PC-9 (cell line): ENCODE measurements around the gene MBNL1. TPM values are rescaled to one million over a fixed set of nuclear protein-coding genes. Genes with fewer than 3 reads are reported as not detected.

ENCODE experiments used
- BruUV-seq: library from RNA; stranded (reverse); fragments of 400-500 nt; replicated peaks from 2 replicates; lab custom pipeline; 2021; lab: Mats Ljungman, UMichigan
- CTCF ChIA-PET: fragments of 300-600 bp; sonication (Branson Sonifier 250); formaldehyde crosslinking; loops from one replicate; lab custom pipeline; 2022; ENCODE audit warnings: antibody characterized with exemption; lab: Charles Lee
- POLR2A ChIA-PET: fragments of 300-600 bp; sonication (Branson Sonifier 250); formaldehyde crosslinking; loops from one replicate; lab custom pipeline; 2022; ENCODE audit warnings: antibody characterized with exemption; ENCODE audit not compliant: unreplicated experiment; lab: Charles Lee
- DNase-seq, 2 experiments: peaks; one replicate each; pipeline versions ENCODE4 v3.0.0 to v3.0.0-alpha.2; 2015 to 2022; ENCODE audit warnings: mixed read lengths in 1 of 2
- H2AFZ ChIP-seq: fragments of 200-600 bp; sonication (generic); 2 replicates; pipeline ENCODE4 v1.8.1; 2017; ENCODE audit warnings: antibody characterized with exemption
- H3F3A ChIP-seq: fragments of 200-600 bp; sonication (generic); 2 replicates; pipeline ENCODE4 v1.8.1; 2017; ENCODE audit warnings: antibody characterized with exemption, mild to moderate bottlenecking, low read depth; ENCODE audit not compliant: insufficient read depth
- H3K27ac ChIP-seq: fragments of 200-600 bp; sonication (generic); 2 replicates; pipeline ENCODE4 v1.6.1; 2016; ENCODE audit warnings: mixed run types
- H3K27me3 ChIP-seq: fragments of 200-600 bp; sonication (generic); 2 replicates; pipeline ENCODE4 v1.6.1; 2016; ENCODE audit warnings: low read depth, mixed run types; ENCODE audit not compliant: insufficient read depth
- H3K36me3 ChIP-seq: fragments of 200-600 bp; sonication (generic); 2 replicates; pipeline ENCODE4 v1.6.1; 2016; ENCODE audit warnings: low read depth, mixed run types
- H3K4me1 ChIP-seq: fragments of 200-600 bp; sonication (generic); replicated peaks from 2 replicates; pipeline ENCODE4 v1.6.1; 2016; ENCODE audit warnings: mixed run types; ENCODE audit not compliant: insufficient read depth
- H3K4me2 ChIP-seq: fragments of 200-600 bp; sonication (generic); 2 replicates; pipeline ENCODE4 v1.6.1; 2017; ENCODE audit warnings: mixed run types
- H3K4me3 ChIP-seq: fragments of 200-600 bp; sonication (generic); 2 replicates; pipeline ENCODE4 v1.6.1; 2016; ENCODE audit warnings: mixed run types
- H3K79me2 ChIP-seq: fragments of 200-600 bp; sonication (generic); 2 replicates; pipeline ENCODE4 v1.6.1; 2017; ENCODE audit warnings: low read depth, mixed run types
- H3K9me2 ChIP-seq: fragments of 200-600 bp; sonication (generic); 2 replicates; pipeline ENCODE4 v1.8.1; 2017; ENCODE audit warnings: mild to moderate bottlenecking; ENCODE audit not compliant: insufficient read depth
- H3K9me3 ChIP-seq: fragments of 200-600 bp; sonication (generic); 2 replicates; pipeline ENCODE4 v1.8.1; 2016; ENCODE audit warnings: low read depth; ENCODE audit not compliant: insufficient read depth
- H4K20me1 ChIP-seq: fragments of 200-600 bp; sonication (generic); 2 replicates; pipeline ENCODE4 v1.8.1; 2017; ENCODE audit not compliant: insufficient read depth
- CTCF ChIP-seq: fragments of 200-600 bp; sonication (generic); conservative IDR thresholded peaks from 2 replicates; pipeline ENCODE4 v1.6.1; 2017; ENCODE audit warnings: mixed run types, antibody characterized with exemption, mild to moderate bottlenecking, moderate library complexity
- EZH2 ChIP-seq: fragments of 200-600 bp; sonication (generic); IDR thresholded peaks from 2 replicates; pipeline ENCODE4 v1.8.0; 2017; ENCODE audit warnings: antibody characterized with exemption, low read depth
- intact Hi-C: fragments of 100-400 bp; cut with micrococcal nuclease; formaldehyde crosslinking; loops from one replicate; pipeline ENCODE4 v1.10.0; 2022; ENCODE audit not compliant: unreplicated experiment
- total RNA-seq: library from RNA; stranded (reverse); gene quantifications from 2 replicates; pipeline ENCODE4 v1.2.3, GENCODE V29; 2021

The MBNL1 gene
- total RNA-seq, 1 experiment from 2014 or later = 176 TPM

GRCh38 chr3:152486364-152486763 lies 217.6 kb downstream of the MBNL1 start:
- Histone ChIP-seq H2AFZ (peak overlapping the region; percentile 71), H3K9me3 (no peaks in the 10 kb centered on the region), H3K36me3 (no peaks in the 10 kb centered on the region), H3K4me2 (no peak overlapping the region), H3K27ac (no peak overlapping the region), H3K9me2 (0 out of 2 replicates have a peak, but pooled peaks cover 1% of the 10 kb centered on the region), H3K27me3 (no peaks in the 10 kb centered on the region), H3F3A (no peaks in the 10 kb centered on the region), H4K20me1 (no peaks in the 10 kb centered on the region), H3K4me3 (no peak overlapping the region), H3K79me2 (no peaks in the 10 kb centered on the region), H3K4me1 (no peaks in the 10 kb centered on the region)
- CTCF ChIA-PET = no interaction called here
- POLR2A ChIA-PET = no interaction called here
- intact Hi-C loops = no loop called here
- no TSS peak for BruUV-seq
- no peak for DNase-seq
- TF ChIP-seq CTCF (no peak), EZH2 (no peak)

GRCh38 chr3:152488449-152488848 lies 219.7 kb downstream of the MBNL1 start:
- no peak overlapping the region for H2AFZ ChIP-seq
- no peak for DNase-seq
- H3K9me2 ChIP-seq = peaks cover 6% of the 10 kb centered on the region; the same call in 1 of the 2 replicates
- no peaks in the 10 kb centered on the region for H3K4me1 ChIP-seq
- H3K36me3 ChIP-seq = no peaks in the 10 kb centered on the region
- no peak overlapping the region for H3K4me2 ChIP-seq
- TF ChIP-seq EZH2 = no peak
- no peak for TF ChIP-seq CTCF
- BruUV-seq = no TSS peak
- no peaks in the 10 kb centered on the region for H3F3A ChIP-seq
- H3K79me2 ChIP-seq = no peaks in the 10 kb centered on the region
- no peaks in the 10 kb centered on the region for H3K9me3 ChIP-seq
- no peak overlapping the region for H3K4me3 ChIP-seq
- ChIA-PET CTCF (no interaction called here), POLR2A (no interaction called here)
- no peaks in the 10 kb centered on the region for H3K27me3 ChIP-seq
- H3K27ac ChIP-seq = no peak overlapping the region
- intact Hi-C loops = no loop called here
- H4K20me1 ChIP-seq = no peaks in the 10 kb centered on the region

GRCh38 chr3:152491922-152492321 lies 223.2 kb downstream of the MBNL1 start:
- H3K4me1 ChIP-seq = no peaks in the 10 kb centered on the region
- peaks cover 6% of the 10 kb centered on the region; the same call in 1 of the 2 replicates for H3K9me2 ChIP-seq
- no peak overlapping the region for H3K4me3 ChIP-seq
- no peaks in the 10 kb centered on the region for H3K36me3 ChIP-seq
- no peaks in the 10 kb centered on the region for H4K20me1 ChIP-seq
- ChIA-PET POLR2A (interaction anchor here (0.6 kb wide), 1 partner anchor 1745 kb away, joined by 4 read pairs; no protein-coding TSS in a partner anchor), CTCF (no interaction called here)
- no peak for DNase-seq
- no peaks in the 10 kb centered on the region for H3K27me3 ChIP-seq
- H3K4me2 ChIP-seq = no peak overlapping the region
- H2AFZ ChIP-seq = peak overlapping the region; percentile 65; the same call in 1 of the 2 replicates
- intact Hi-C loops = no loop called here
- no TSS peak for BruUV-seq
- TF ChIP-seq EZH2 = no peak
- no peak for TF ChIP-seq CTCF
- no peaks in the 10 kb centered on the region for H3K9me3 ChIP-seq
- H3F3A ChIP-seq = no peaks in the 10 kb centered on the region
- H3K27ac ChIP-seq = no peak overlapping the region
- no peaks in the 10 kb centered on the region for H3K79me2 ChIP-seq
